Adrenal gland (tissue), 12 donors: ENCODE measurements around the gene SLC30A2. TPM values are rescaled to one million over a fixed set of nuclear protein-coding genes. Genes with fewer than 3 reads are reported as not detected.

Experiments used
- DNase-seq, 7 donors: peaks; one replicate each; pipeline ENCODE4 v3.0.0-alpha.2; 2019 to 2020
- H3K27ac ChIP-seq, 5 donors: fragments of 200-600 bp; sonication (generic) in 4 of 5; 1 replicate in 3 of 5; 2 replicates in 2 of 5; pipeline versions ENCODE4 v1.5.1 to v1.8.0; 2016 to 2020; ENCODE audit warnings: mild to moderate bottlenecking in 1 of 5
- H3K27me3 ChIP-seq: fragments of 200-600 bp; 2 replicates; pipeline ENCODE4 v1.8.0; 2021
- H3K36me3 ChIP-seq, 2 donors: fragments of 200-600 bp; replicated peaks in 1 of 2; 1 replicate in 1 of 2; 2 replicates in 1 of 2; pipeline versions ENCODE4 v1.5.1 to v1.8.0; 2018 to 2022
- H3K4me1 ChIP-seq, 2 donors: fragments of 200-600 bp; replicated peaks in 1 of 2; 1 replicate in 1 of 2; 2 replicates in 1 of 2; pipeline versions ENCODE4 v1.5.1 to v1.8.0; 2018 to 2021
- H3K4me3 ChIP-seq, 4 donors: fragments of 200-600 bp; sonication (generic) in 3 of 4; one replicate each; pipeline ENCODE4 v1.5.1; 2016 to 2018
- H3K9me3 ChIP-seq, 3 donors: fragments of 200-600 bp; sonication (generic) in 1 of 3; replicated peaks in 1 of 3; 1 replicate in 2 of 3; 2 replicates in 1 of 3; pipeline versions ENCODE4 v1.5.1 to v1.8.0; 2016 to 2021
- POLR2A ChIP-seq, 2 donors: fragments of 450-650 bp; IDR thresholded peaks; one replicate each; pipeline ENCODE4 v1.6.1; 2017; ENCODE audit warnings: antibody characterized with exemption in 2 of 2, mild to moderate bottlenecking in 2 of 2, moderate library complexity in 1 of 2
- WGBS, 4 donors: extraction: QIAGEN DNeasy Blood & Tissue Kit in 2 of 4; methylation state at CpG; one replicate each; pipeline versions ENCODE4 v1.1.5 to v1.1.7; 2013 to 2017; 5-methylcytosine and 5-hydroxymethylcytosine counted together
- intact Hi-C, 2 donors: fragments of 100-400 bp; cut with DNase I; formaldehyde crosslinking; loops; one replicate each; pipeline versions ENCODE4 v1.14.1 to v1.15.0; 2022 to 2023
- polyA plus RNA-seq, 3 donors: library from polyadenylated mRNA; stranded (reverse); fragments of 200-250 nt in 2 of 3; fragments of 350-450 nt in 1 of 3; fragmentation: Illumina TruSeq in 1 of 3; extraction: RNeasy Lipid Tissue Mini Kit (QIAGEN cat#74804) in 1 of 3; gene quantifications; one replicate each; pipeline ENCODE4 v1.2.3, GENCODE V29; 2013 to 2014
- total RNA-seq, 9 donors: library from RNA; depleted of rRNA in 4 of 9; stranded (reverse); fragments of >200 nt in 4 of 9; fragments of 120-200 nt in 1 of 9; fragmentation: NEBNext Ultra II Directional in 1 of 9; extraction: Animal tissue kit (Norgen Biotek cat#: 25700) in 1 of 9; gene quantifications; one replicate each; pipeline versions ENCODE4 v1.1.0 to v1.2.4, GENCODE V29; 2013 to 2023
- TF ChIP-seq, protein P1 (sequence below), 6 experiments: fragments of 450-650 bp in 4 of 6; fragments of 200-600 bp in 2 of 6; sonication (generic) in 1 of 6; IDR thresholded peaks; 1 replicate in 5 of 6; 2 replicates in 1 of 6; pipeline versions ENCODE4 v1.5.1 to v1.8.0; 2016 to 2021; ENCODE audit warnings: antibody characterized with exemption in 6 of 6, mild to moderate bottlenecking in 2 of 6, moderate library complexity in 1 of 6
- donor health status: healthy with polysubstance abuse.
- donor health status: Bipolar disorder and iron deficiency.
- donor health status: DM: yes; HTN: yes; CAD: no.
- donor health status: DM: no; HTN: no; CAD: no.
- donor health status: DM: no; HTN: no; CAD: no.
- donor health status: DM: yes; HTN: yes; CAD: no.

SLC30A2 gene
- total and polyA plus RNA-seq, 12 donors = 0.06 to 4.8 (median 0.47) TPM

DNA sequence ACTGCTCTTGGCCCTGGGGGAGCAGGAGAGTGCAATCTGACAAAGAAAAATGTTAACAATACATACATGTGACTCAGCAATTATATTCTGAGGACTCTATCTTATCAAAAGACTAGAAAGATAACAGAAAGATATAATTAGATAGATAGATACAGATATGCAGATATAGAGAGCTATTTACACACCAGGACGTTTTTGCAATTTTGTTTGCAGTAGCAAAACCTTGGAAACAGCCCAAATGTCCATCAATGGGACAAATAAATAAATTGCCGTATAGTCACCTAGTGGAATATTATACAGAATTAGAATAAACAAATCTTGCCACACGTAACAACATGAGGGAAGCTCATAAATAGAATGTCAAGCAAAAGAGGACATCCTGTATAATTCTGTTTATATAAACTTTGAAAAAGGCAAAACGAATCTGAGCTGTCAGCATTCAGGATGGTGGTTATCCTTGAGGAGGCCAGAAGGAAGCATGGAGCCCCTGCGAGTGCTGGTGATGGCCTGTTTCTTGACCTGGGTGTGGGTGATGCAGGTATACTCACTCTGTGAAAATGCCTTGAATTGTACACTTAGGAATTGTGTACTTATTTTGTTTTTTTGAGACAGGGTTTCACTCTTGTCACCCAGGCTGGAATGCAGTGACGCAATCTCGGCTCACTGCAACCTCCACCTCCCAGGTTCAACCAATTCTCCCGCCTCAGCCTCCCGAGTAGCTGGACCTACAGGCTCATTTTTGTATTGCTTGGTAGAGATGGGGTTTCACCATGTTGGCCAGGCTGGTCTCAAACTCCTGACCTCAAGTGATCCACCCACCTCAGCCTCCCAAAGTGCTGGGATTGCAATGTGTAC, 34.3 kb upstream of the SLC30A2 start:
- WGBS, 4 donors = 54 to 65% (median 59%) methylated on average over 9 of the region's 9 CpGs
- peaks cover 14% of the 10 kb centered on the region for H3K27me3 ChIP-seq
- DNase-seq = peak in 1 of 7 donors; percentile 10
- H3K4me3 ChIP-seq = no peak overlapping the region
- H3K36me3 ChIP-seq = no peaks in the 10 kb centered on the region
- H3K27ac ChIP-seq = no peak overlapping the region
- no peaks in the 10 kb centered on the region for H3K9me3 ChIP-seq
- no peak for TF ChIP-seq POLR2A (IDR thresholded peaks at IDR 0.05)
- TF ChIP-seq, protein P1, sequence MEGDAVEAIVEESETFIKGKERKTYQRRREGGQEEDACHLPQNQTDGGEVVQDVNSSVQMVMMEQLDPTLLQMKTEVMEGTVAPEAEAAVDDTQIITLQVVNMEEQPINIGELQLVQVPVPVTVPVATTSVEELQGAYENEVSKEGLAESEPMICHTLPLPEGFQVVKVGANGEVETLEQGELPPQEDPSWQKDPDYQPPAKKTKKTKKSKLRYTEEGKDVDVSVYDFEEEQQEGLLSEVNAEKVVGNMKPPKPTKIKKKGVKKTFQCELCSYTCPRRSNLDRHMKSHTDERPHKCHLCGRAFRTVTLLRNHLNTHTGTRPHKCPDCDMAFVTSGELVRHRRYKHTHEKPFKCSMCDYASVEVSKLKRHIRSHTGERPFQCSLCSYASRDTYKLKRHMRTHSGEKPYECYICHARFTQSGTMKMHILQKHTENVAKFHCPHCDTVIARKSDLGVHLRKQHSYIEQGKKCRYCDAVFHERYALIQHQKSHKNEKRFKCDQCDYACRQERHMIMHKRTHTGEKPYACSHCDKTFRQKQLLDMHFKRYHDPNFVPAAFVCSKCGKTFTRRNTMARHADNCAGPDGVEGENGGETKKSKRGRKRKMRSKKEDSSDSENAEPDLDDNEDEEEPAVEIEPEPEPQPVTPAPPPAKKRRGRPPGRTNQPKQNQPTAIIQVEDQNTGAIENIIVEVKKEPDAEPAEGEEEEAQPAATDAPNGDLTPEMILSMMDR (IDR thresholded peaks at IDR 0.05) = no peak
- intact Hi-C loops = no loop called here
- H3K4me1 ChIP-seq = no peaks in the 10 kb centered on the region

DNA sequence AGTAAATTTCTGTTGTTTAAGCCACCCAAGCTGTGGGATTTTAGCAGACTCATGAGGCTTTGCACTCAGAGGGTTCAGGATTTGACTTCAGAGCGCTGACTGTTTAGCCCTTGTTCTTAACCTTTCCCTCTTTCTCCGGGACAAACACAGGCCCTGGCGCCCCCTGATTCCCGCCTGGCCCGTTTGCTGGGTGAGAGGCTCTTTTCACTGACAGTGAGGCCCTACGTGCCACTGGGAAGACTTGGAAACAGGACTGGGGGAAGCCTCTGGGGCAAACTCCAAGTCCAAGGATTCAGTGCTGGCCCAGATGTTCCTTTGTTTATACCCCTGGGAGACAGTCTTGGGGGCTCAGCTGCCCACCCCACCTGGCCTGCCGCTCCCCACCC, 33.3 kb upstream of the SLC30A2 start:
- Histone ChIP-seq H3K36me3 (no peaks in the 10 kb centered on the region), H3K4me1 (no peaks in the 10 kb centered on the region), H3K9me3 (no peaks in the 10 kb centered on the region), H3K4me3 (no peak overlapping the region), H3K27me3 (peaks cover 14% of the 10 kb centered on the region), H3K27ac (no peak overlapping the region)
- WGBS, 4 donors = 72 to 89% (median 75%) methylated on average over 7 of the region's 7 CpGs
- DNase-seq = no peak
- TF ChIP-seq, protein P1 (IDR thresholded peaks at IDR 0.05) = no peak
- intact Hi-C loops = no loop called here

DNA sequence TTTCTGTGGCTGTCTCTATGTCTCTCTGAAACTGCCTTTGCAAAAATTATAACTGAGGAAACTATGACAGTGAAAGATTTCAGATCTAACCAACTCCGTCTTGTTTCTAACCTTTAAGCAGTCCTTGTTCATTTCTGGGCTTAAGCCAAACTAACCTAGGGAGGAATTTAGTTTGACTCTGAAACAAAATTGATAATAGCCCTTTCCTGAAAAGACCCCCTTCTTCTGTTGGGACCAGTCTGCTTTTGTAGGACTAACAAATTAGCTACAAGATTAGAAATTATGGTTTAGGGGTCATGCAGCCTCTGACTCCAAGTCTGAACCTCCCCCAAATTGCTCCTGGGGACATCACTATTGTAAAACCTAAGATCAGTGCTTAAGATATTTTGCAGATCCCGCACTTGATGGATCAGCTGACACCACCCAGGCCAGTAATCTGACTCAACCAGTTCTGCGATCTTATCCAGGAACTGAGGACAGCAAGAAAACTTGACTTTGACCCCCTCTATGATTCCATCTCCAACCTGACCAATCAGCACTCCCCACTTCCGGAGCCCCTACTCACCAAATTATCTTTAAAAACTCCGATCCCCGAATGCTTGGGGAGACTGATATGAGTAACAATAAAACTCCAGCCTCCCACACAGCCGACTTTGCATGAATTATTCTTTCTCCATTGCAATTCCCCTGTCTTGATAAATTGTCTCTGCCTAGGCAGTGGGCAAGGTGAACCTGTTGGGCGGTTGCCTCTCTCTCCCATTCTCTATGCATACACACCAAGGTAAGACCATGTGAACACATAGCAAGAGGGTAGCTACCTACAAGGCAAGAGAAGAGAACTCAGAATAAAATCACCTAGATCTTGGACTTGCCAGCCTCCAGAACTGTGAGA, 32.6 kb upstream of the SLC30A2 start:
- intact Hi-C loops = no loop called here
- no peak for DNase-seq
- Histone ChIP-seq H3K9me3 (no peaks in the 10 kb centered on the region), H3K27ac (no peak overlapping the region), H3K36me3 (no peaks in the 10 kb centered on the region), H3K4me1 (no peaks in the 10 kb centered on the region), H3K27me3 (peaks cover 16% of the 10 kb centered on the region), H3K4me3 (no peak overlapping the region)
- WGBS, 4 donors = 70 to 77% (median 75%) methylated on average over 8 of the region's 8 CpGs
- TF ChIP-seq POLR2A (IDR thresholded peaks at IDR 0.05) = no peak
- TF ChIP-seq, protein P1 (IDR thresholded peaks at IDR 0.05) = no peak

DNA sequence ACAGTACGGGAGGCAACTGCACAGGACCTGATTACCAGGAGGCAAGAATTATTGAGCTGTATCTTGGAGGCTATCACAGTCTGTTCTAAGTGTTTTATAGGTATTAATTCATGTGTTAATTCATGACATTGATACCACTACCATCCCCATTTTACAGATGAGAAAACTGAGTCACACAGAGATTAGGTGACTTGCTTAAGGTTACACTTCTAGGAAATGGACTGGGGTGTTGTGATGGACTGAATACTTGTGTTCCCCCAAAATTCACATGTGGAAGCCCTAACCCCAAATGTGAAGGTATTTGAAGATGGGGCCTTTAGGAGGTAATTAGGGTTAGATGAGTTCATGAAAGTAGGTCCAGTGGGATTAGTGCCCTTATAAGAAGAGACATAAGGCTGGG, 31.6 kb upstream of the SLC30A2 start:
- H3K27me3 ChIP-seq = peaks cover 21% of the 10 kb centered on the region
- WGBS, 4 donors = 93 to 100% (median 100%) methylated on average over 1 of the region's 1 CpG
- intact Hi-C loops = no loop called here
- H3K4me3 ChIP-seq = no peak overlapping the region
- no peaks in the 10 kb centered on the region for H3K9me3 ChIP-seq
- no peak for TF ChIP-seq POLR2A (IDR thresholded peaks at IDR 0.05)
- TF ChIP-seq, protein P1 (IDR thresholded peaks at IDR 0.05) = no peak
- DNase-seq = no peak
- H3K27ac ChIP-seq = no peak overlapping the region
- H3K36me3 ChIP-seq = no peaks in the 10 kb centered on the region
- H3K4me1 ChIP-seq = no peaks in the 10 kb centered on the region
